Activated CD4-positive, alpha-beta T cell treated with anti-CD3 and anti-CD28 coated beads for 48 hours (primary cell): ENCODE measurements around the gene TRAIP.
"Not testable (repeated sequence)": the region's sequence is repeated elsewhere in the genome, so short reads cannot be mapped to it uniquely, and the experiment has no call there.

Source experiments
- DNase-seq: peaks from one replicate; pipeline ENCODE4 v3.0.0-alpha.2; 2020

Gene TRAIP

GRCh38 chr3:49873623-49874022 lies 17.3 kb upstream of the TRAIP start:
- DNase-seq, result no peak

GRCh38 chr3:49872801-49873281 lies 16.5 kb upstream of the TRAIP start:
- DNase-seq, result peak; percentile 35

DNA sequence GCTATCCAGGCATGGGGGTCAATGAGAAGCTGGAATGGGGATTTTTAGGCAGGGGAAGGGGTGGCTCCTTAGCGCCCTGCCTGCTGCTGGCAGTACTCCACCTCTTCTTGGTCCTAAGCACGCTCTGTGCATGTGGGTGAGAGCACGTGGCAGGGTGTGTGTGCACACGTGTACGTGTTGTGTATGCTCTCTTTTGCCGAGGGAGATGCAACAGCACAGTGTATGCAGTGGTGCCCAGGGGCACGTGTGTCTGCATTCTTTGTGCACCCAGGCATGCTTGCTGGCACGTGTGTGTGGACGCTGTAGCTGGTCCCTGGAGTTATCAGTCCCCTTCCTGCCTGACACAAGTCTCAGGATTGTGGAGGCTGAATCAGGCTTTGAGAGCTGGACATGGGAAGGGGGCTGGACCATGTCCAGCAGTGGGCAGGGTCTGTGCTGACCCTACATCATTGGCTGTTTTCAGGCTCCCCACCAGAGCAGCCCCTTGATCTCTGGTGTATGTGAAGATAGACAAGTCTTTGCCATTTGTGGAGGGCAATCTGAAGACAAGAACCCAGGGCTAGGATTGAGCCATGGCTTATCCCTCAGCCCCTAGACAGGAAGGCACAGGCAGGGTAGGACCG lies 15.3 kb upstream of the TRAIP start:
- DNase-seq, result no peak

GRCh38 chr3:49869525-49870126 lies 13.3 kb upstream of the TRAIP start, which contains the start of gene CAMKV:
CAMKV (minus strand) TSS chr3:49869906; CDS start chr3:49862388, 7,518 bp downstream.
- DNase-seq, result peak; percentile 45

GRCh38 chr3:49868862-49869466 lies 12.6 kb upstream of the TRAIP start:
- DNase-seq, result peak; percentile 9

GRCh38 chr3:49867871-49868321 lies 11.5 kb upstream of the TRAIP start:
- peak; percentile 26 for DNase-seq

GRCh38 chr3:49867400-49867799 lies 11.0 kb upstream of the TRAIP start:
- no peak for DNase-seq

DNA sequence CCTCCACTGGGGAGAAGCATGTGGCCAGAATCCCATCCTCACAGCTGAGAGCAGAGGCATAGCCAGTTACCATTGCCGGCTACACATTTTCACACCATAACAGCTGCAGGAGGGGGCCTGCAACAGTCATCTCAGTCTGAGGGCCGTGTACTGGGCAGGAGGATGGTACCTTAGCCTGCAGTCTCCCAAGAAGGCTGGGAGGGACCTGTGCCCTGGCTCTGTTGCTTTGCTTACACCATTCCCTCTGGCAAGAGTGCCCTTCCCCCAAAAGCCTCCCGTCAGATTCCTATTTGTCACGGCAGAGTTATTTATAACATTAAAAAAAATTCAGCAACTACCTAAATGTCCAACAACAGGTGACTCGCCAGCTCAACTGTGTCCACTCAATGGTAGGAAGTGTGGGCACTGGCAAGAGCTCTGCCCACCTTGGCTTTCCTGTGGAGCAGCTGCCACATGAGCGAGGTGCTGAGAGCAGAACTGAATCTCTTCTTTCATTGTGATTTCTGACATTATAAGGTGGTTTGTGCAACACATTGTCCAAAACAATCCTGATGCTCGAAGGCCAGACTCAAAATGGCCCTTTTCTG lies 8.9 kb upstream of the TRAIP start:
- no peak for DNase-seq

DNA sequence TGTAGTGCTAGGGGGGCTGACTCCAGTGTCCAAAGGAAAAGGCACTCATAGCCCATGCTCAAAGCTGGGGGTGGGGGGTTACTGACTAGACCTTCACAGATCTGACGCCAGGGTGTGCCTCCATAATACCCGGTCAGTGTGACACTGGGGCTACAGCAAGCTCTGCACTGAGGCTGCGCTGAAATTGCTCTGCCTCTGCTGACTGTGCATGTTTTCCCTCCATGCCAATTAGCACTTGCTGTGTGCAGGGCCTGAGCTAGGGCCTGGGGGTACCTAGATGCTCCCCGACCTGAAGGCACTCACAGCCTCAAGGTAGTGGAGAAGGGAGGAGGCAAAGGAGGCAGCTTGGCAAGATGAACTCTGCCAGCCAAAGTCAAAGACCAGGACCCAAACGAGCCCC lies 8.1 kb upstream of the TRAIP start:
- DNase-seq, result no peak

GRCh38 chr3:49859576-49860305 lies 3.4 kb upstream of the TRAIP start:
- DNase-seq, result no peak

- no peak for DNase-seq
These were observed 702 bp downstream of the TRAIP start for GRCh38 chr3:49855662-49856061.

GRCh38 chr3:49845694-49846093 lies 10.7 kb downstream of the TRAIP start:
- no peak for DNase-seq

GRCh38 chr3:49844464-49845183 lies 11.7 kb downstream of the TRAIP start:
- no peak for DNase-seq

- no peak for DNase-seq
These were observed 13.4 kb downstream of the TRAIP start for GRCh38 chr3:49842843-49843517.

- no peak for DNase-seq
These were observed 14.6 kb downstream of the TRAIP start for GRCh38 chr3:49841806-49842205.

- DNase-seq, result no peak
These were observed 15.2 kb downstream of the TRAIP start for GRCh38 chr3:49841126-49841696.

DNA sequence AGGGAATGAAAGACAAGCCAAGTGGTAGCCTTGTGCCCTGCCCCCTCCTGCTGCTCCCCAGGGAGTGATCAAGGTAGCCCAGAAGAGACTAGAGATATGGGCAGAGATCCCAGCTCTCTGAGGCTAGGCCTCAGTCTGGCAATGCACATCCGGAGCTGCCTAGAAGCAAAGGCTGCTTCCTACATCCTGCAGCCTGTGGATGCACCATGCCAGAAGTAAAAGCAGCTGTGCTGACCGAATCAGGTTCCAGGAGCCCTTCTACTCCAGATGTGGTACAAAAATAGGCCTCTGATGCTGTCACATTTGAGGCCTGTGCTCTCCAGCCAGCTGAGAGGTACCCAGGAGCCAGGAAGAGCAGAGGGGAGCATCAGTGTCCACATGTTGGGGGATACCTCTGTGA lies 16.0 kb downstream of the TRAIP start:
- DNase-seq, result no peak

GRCh38 chr3:49839193-49839809 lies 17.1 kb downstream of the TRAIP start:
- peak; percentile 84 for DNase-seq

DNA sequence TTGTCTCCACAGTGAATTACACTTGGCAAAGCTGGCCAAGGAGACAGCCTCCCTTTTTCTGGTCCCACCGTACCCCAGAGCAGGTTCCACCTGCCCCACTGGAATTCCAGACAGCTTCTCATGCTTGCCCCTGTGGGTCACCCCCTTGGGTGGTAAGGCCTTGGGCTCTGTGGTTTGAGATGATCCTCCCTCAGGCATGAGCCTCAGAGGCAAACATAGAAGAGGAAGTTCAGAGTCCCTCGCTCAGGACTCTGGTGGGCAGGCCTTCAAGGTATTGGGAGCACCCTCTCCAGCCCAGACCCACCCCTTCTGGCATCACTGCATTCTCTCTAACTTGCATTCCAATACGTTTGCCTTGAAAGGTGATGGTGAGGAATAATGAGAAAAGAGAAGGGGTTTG lies 25.0 kb downstream of the TRAIP start:
- no peak for DNase-seq

GRCh38 chr3:49826016-49826415 lies 30.3 kb downstream of the TRAIP start:
- DNase-seq, result no peak

- DNase-seq, result not testable (repeated sequence)
These were observed 33.2 kb downstream of the TRAIP start for GRCh38 chr3:49823131-49823530.
